Heart right ventricle (tissue), 16 donors: ENCODE data around the gene LRP1. TPM values are rescaled to one million over a fixed set of nuclear protein-coding genes. Genes with fewer than 3 reads are reported as not detected.

Source experiments
- ATAC-seq, 8 donors: fragments of 200-7000 bp; cut with Tn5 transposase; one replicate each; pipeline ENCODE4 v1.9.1; 2020; ENCODE audit warnings: mild to moderate bottlenecking in 8 of 8, moderate library complexity in 8 of 8, moderate number of reproducible peaks in 1 of 8
- DNase-seq, 2 donors: peaks; one replicate each; pipeline ENCODE4 v3.0.0-alpha.2; 2020
- H3K27ac ChIP-seq, 10 donors: fragments of 200-600 bp; sonication (generic) in 2 of 10; one replicate each; pipeline versions ENCODE4 v1.5.0 to v1.8.0; 2020 to 2022; ENCODE audit warnings: mild to moderate bottlenecking in 3 of 10
- H3K27me3 ChIP-seq, 7 donors: fragments of 200-600 bp; one replicate each; pipeline ENCODE4 v1.8.0; 2021 to 2022; ENCODE audit warnings: mild to moderate bottlenecking in 2 of 7
- H3K36me3 ChIP-seq, 9 donors: fragments of 200-600 bp; sonication (generic) in 1 of 9; one replicate each; pipeline versions ENCODE4 v1.5.0 to v1.8.0; 2020 to 2022; ENCODE audit warnings: mild to moderate bottlenecking in 2 of 9
- H3K4me1 ChIP-seq, 9 donors: fragments of 200-600 bp; sonication (generic) in 1 of 9; one replicate each; pipeline versions ENCODE4 v1.5.0 to v1.8.0; 2020 to 2022; ENCODE audit warnings: mild to moderate bottlenecking in 4 of 9
- H3K4me3 ChIP-seq, 10 donors: fragments of 200-600 bp; sonication (generic) in 2 of 10; one replicate each; pipeline versions ENCODE4 v1.5.0 to v1.8.0; 2020 to 2022; ENCODE audit warnings: mild to moderate bottlenecking in 7 of 10, moderate library complexity in 2 of 10
- H3K9me3 ChIP-seq, 11 donors: fragments of 200-600 bp in 10 of 11; sonication (generic) in 2 of 11; one replicate each; pipeline versions ENCODE4 v1.5.0 to v1.8.0; 2013 to 2022; ENCODE audit warnings: mild to moderate bottlenecking in 2 of 11, control low read depth in 1 of 11, moderate library complexity in 1 of 11
- WGBS, 2 donors: extraction: QIAGEN DNeasy Blood & Tissue Kit; methylation state at CpG; one replicate each; pipeline ENCODE4 v1.1.7; 2013; ENCODE audit warnings: inconsistent platforms in 1 of 2; 5-methylcytosine and 5-hydroxymethylcytosine counted together
- intact Hi-C, 10 donors: fragments of 100-400 bp; cut with DNase I; formaldehyde crosslinking; loops; one replicate each; pipeline versions ENCODE4 v1.11.1 to v1.14.2; 2022
- polyA plus RNA-seq, 2 donors: library from polyadenylated mRNA; stranded (reverse); fragments of 200-250 nt; gene quantifications; one replicate each; pipeline ENCODE4 v1.2.3, GENCODE V29; 2013
- total RNA-seq, 10 donors: library from RNA; stranded (reverse); fragmentation: NEBNext Ultra II Directional in 3 of 10; extraction: Animal tissue kit (Norgen Biotek cat#: 25700) in 3 of 10; gene quantifications; one replicate each; pipeline versions ENCODE4 v1.2.1 to v1.2.4, GENCODE V29; 2021 to 2023
- TF ChIP-seq, protein P1 (sequence below), 9 donors: fragments of 200-600 bp; sonication (generic) in 2 of 9; IDR thresholded peaks; one replicate each; pipeline versions ENCODE4 v1.5.0 to v1.8.0; 2021 to 2022; ENCODE audit warnings: antibody characterized with exemption in 9 of 9, mild to moderate bottlenecking in 5 of 9, moderate library complexity in 1 of 9
- donor health status: Arrhythmogenic right ventricular cardiomyopathy.
- donor health status: ischemic (EF 13 %, LVEDD 7.1; RV severe dilation, severe dysfunction).
- donor health status: healthy with polysubstance abuse.
- donor health status: DM: no; HTN: yes; CAD: no.
- donor health status: DM: no; HTN: no; CAD: no.
- donor health status: ischemic (EF 25% LVEDD 6.9; RV normal size, moderate dysfunction).
- donor health status: ischemic (EF 25% LVEDD 5.7; RV mildly dilated, moderate dysfunction).
- donor health status: healthy.
- donor health status: DM: yes; HTN: yes; CAD: no.
- donor health status: Ischemic cardiomyopathy.
- donor health status: ischemic (EF 35%, LVEDD 5.7; RV mildly dilated, moderate dysfunction).
- donor health status: nonischemic (EF 11% LVEDD 7.7; RV severe dilation, severe dysfunction).
- donor health status: DM: yes; HTN: yes; CAD: no.
- donor health status: PGD.
- donor health status: ischemic (EF 29% LVEDD 5.4; RV normal size, mild dysfunction).
- donor health status: nonischemic (EF 23%, LVEDD 6.1; RV moderate dilation, normal function).

The LRP1 gene
- total and polyA plus RNA-seq, 12 donors: 46.3 to 259 (median 69.3) TPM

DNA sequence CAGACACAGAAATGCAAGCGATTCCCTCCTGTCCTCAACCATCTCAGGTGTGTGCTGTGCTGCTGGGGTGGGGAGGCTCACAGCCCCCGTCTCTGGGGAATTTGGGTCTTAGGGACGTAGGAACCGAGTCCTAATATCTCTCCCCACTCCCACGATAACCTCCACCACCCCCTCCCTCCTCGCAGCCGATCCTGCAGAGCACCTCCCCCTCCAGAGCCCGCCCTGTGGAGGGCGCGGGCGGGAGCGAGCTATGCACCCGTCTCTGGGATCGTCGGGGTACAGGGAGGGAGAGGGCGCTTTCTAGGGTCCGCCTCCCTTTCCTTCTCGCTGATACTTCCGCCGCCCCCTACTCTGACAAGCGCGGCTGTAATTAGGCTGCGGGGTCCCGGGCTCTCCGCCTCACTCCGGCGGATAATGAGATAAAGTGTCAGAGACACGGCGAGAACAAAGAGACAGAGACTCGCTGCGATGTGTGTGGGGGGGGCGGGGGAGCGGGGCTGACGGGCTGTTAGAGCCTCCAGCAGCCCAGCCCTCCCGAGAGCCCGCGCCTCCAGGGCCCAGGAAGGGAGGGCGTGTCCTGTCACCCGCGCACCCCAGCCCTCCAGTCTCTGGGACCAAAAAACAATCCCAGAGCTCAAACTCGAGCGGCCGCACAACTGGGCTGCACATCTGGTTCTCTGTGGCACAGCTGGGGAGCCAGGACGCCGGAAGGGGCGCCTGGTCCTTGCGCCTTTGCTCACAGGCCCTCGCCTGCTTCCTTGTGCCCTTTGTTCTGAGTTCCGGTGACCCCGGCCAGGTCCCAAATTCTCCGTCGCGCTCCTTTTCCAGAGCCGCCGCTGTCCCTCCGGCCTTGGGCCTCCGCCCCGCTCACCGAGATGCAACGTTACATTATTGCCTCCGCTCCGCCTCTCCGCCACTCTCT, 109.9 kb downstream of the LRP1 start:
- Histone ChIP-seq H3K36me3 (peaks cover 0 to 19% (median 9%) of the 10 kb centered on the region in 9 donors), H3K4me3 (peak overlapping the region; percentile 23 to 61 (median 54)), H3K27me3 (peaks cover 5 to 83% (median 55%) of the 10 kb centered on the region in 7 donors), H3K27ac (peak overlapping the region in 9 of 10 donors; percentile 20 to 85 (median 64)), H3K9me3 (no peaks in the 10 kb centered on the region), H3K4me1 (peaks cover 36 to 92% (median 70%) of the 10 kb centered on the region in 9 donors)
- TF ChIP-seq, protein P1, sequence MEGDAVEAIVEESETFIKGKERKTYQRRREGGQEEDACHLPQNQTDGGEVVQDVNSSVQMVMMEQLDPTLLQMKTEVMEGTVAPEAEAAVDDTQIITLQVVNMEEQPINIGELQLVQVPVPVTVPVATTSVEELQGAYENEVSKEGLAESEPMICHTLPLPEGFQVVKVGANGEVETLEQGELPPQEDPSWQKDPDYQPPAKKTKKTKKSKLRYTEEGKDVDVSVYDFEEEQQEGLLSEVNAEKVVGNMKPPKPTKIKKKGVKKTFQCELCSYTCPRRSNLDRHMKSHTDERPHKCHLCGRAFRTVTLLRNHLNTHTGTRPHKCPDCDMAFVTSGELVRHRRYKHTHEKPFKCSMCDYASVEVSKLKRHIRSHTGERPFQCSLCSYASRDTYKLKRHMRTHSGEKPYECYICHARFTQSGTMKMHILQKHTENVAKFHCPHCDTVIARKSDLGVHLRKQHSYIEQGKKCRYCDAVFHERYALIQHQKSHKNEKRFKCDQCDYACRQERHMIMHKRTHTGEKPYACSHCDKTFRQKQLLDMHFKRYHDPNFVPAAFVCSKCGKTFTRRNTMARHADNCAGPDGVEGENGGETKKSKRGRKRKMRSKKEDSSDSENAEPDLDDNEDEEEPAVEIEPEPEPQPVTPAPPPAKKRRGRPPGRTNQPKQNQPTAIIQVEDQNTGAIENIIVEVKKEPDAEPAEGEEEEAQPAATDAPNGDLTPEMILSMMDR (IDR thresholded peaks at IDR 0.05): no peak
- 4 to 5% methylated on average over 60 to 63 of the region's 63 CpGs for WGBS, 2 donors
- intact Hi-C loops: loop anchor here in 4 of 10 donors (1.0 to 2.0 kb wide), 3 partner anchors 23 to 25 kb away; no protein-coding TSS in a partner anchor
- ATAC-seq (peak in 4 of 8 donors; percentile 1 to 22 (median 6)), DNase-seq (peak in 1 of 2 donors; percentile 56)

DNA sequence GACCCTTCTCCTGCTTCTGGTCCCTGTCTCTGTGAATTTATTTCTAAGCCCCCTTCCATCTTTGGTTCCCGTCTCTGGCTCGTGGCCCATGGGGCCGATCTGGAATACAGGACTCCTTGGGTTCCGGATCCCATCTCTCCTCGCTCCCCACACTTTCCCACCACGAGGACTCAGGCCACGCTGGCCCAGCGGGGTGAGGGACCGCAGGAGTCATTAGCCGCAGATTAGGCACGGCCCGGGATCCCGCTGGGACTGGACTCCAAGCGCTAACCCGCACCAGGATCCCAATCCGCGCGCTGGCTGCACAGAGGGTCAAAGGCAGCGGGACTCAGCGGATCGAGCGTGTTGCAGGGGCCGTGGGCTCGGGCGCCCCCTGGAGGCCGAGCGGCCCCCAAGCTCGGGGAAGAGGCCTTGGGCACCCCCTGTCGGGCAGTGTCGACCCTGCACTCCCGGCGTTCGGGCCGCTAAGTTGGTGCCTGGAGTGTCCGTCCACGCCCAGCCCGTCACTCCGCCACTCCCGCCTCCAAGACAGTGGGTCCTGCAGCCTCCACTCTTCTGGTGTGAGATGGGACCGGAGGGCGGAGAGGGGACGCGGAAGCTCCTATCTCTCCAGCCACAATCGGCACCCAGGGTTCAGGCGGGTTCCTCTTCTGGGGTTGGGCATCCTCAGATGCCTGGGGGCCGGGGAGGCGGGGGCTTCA, 110.7 kb downstream of the LRP1 start:
- Histone ChIP-seq H3K27me3 (peaks cover 5 to 91% (median 57%) of the 10 kb centered on the region in 7 donors), H3K36me3 (peaks cover 0 to 11% (median 2%) of the 10 kb centered on the region in 9 donors), H3K9me3 (no peaks in the 10 kb centered on the region), H3K4me1 (peaks cover 40 to 97% (median 77%) of the 10 kb centered on the region in 9 donors), H3K4me3 (peak overlapping the region; percentile 23 to 61 (median 54)), H3K27ac (peak overlapping the region in 9 of 10 donors; percentile 48 to 85 (median 64))
- TF ChIP-seq, protein P1 (IDR thresholded peaks at IDR 0.05): peak; percentile 100
- ATAC-seq (peak; percentile 60 to 77 (median 72)), DNase-seq (peak; percentile 87 to 92)
- intact Hi-C loops: loop anchor here in 7 of 10 donors (1.0 to 2.0 kb wide), 4 partner anchors 24 to 26 kb away; no protein-coding TSS in a partner anchor
- 1 to 3% methylated on average over 47 of the region's 47 CpGs for WGBS, 2 donors

DNA sequence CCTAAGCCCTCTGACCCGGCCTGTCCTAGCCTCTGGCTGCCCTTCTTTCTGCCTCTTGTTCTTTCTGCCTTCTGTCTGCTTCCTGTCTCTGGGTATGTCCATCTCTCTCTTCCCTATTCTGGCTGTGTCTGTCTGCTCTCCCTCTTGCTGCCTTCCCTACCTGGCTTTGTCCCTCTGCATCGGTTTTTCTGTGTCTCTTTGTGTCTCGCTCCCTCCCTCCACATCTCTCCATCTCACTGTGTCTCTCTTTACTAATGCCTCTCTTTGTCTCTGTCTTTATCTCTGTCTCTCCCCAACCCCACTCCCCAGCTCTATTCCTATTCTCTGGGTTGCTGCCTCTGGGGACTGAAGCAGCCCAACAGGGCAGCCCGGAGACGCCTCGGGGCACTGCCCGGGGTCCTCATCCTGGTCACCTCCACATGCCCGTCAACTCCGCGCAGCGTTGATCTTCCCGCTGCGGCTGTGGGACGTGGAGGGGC, 111.3 kb downstream of the LRP1 start:
- Histone ChIP-seq H3K36me3 (peaks cover 0 to 5% (median 0%) of the 10 kb centered on the region in 9 donors), H3K4me1 (peaks cover 40 to 92% (median 73%) of the 10 kb centered on the region in 9 donors), H3K4me3 (peak overlapping the region; percentile 30 to 61 (median 54)), H3K27ac (peak overlapping the region in 6 of 10 donors; percentile 15 to 49 (median 37)), H3K27me3 (peaks cover 5 to 96% (median 57%) of the 10 kb centered on the region in 7 donors), H3K9me3 (no peaks in the 10 kb centered on the region)
- ATAC-seq: no peak
- 2% methylated on average over 14 of the region's 14 CpGs for WGBS, 2 donors
- intact Hi-C loops: loop anchor here in 7 of 10 donors (1.0 to 5.0 kb wide), 5 partner anchors 25 to 112 kb away; partner anchors contain the start of gene LRP1 (in 1 of the 7)
- TF ChIP-seq, protein P1 (IDR thresholded peaks at IDR 0.05): no peak
- no peak for DNase-seq
